HG03045 (cell line): ENCODE measurements around the gene TNRC6A.
A peak's percentile ranks its signal among the peaks of the same experiment; 100 is the strongest.
"Not testable (repeated sequence)": the region's sequence is repeated elsewhere in the genome, so short reads cannot be mapped to it uniquely, and the experiment has no call there.

Source experiments
- ATAC-seq: cut with Tn5 transposase; IDR thresholded peaks from one replicate; pipeline ENCODE4 v1.9.1; 2021; ENCODE audit warnings: mild to moderate bottlenecking, moderate library complexity; ENCODE audit not compliant: unreplicated experiment

TNRC6A gene

GRCh38 chr16:24723663-24724062 lies 5.8 kb upstream of the TNRC6A start:
- no peak for ATAC-seq

GRCh38 chr16:24728011-24728410 lies 1.4 kb upstream of the TNRC6A start:
- ATAC-seq: no peak

GRCh38 chr16:24728891-24729242 lies 584 bp upstream of the TNRC6A start:
- ATAC-seq: no peak

GRCh38 chr16:24729951-24730815 lies 732 bp downstream of the TNRC6A start:
- ATAC-seq: no peak

- ATAC-seq: no peak
Observed at GRCh38 chr16:24730914-24731313, 1.5 kb downstream of the TNRC6A start.

GRCh38 chr16:24731722-24732419 lies 2.4 kb downstream of the TNRC6A start:
- no peak for ATAC-seq

GRCh38 chr16:24734382-24734781 lies 4.9 kb downstream of the TNRC6A start:
- ATAC-seq: peak; percentile 32

- no peak for ATAC-seq
Observed at GRCh38 chr16:24736758-24737157, 7.3 kb downstream of the TNRC6A start.

- ATAC-seq: no peak
Observed at GRCh38 chr16:24737391-24737871, 8.0 kb downstream of the TNRC6A start.

GRCh38 chr16:24737916-24738594 lies 8.6 kb downstream of the TNRC6A start:
- ATAC-seq: no peak

GRCh38 chr16:24738895-24739294 lies 9.4 kb downstream of the TNRC6A start:
- no peak for ATAC-seq

GRCh38 chr16:24741862-24742261 lies 12.4 kb downstream of the TNRC6A start:
- no peak for ATAC-seq

GRCh38 chr16:24742610-24743009 lies 13.2 kb downstream of the TNRC6A start:
- not testable (repeated sequence) for ATAC-seq

- no peak for ATAC-seq
Observed at GRCh38 chr16:24745391-24745790, 15.9 kb downstream of the TNRC6A start.

GRCh38 chr16:24745791-24746190 lies 16.3 kb downstream of the TNRC6A start:
- no peak for ATAC-seq

- ATAC-seq: no peak
Observed at GRCh38 chr16:24747441-24747840, 18.0 kb downstream of the TNRC6A start.

GRCh38 chr16:24748242-24748641 lies 18.8 kb downstream of the TNRC6A start:
- no peak for ATAC-seq

GRCh38 chr16:24749310-24749709 lies 19.9 kb downstream of the TNRC6A start:
- ATAC-seq: no peak

GRCh38 chr16:24749872-24750271 lies 20.4 kb downstream of the TNRC6A start:
- ATAC-seq: not testable (repeated sequence)

- no peak for ATAC-seq
Observed at GRCh38 chr16:24753000-24753399, 23.5 kb downstream of the TNRC6A start.

- no peak for ATAC-seq
Observed at GRCh38 chr16:24753437-24753836, 24.0 kb downstream of the TNRC6A start.

- no peak for ATAC-seq
Observed at GRCh38 chr16:24754543-24754942, 25.1 kb downstream of the TNRC6A start.
